CD14-positive monocyte (primary cell): ENCODE data around the gene SLX4. TPM values are rescaled to one million over a fixed set of nuclear protein-coding genes. Genes with fewer than 3 reads are reported as not detected.

Experiments used
- DNase-seq, 3 donors: peaks; one replicate each; pipeline ENCODE4 v3.0.0-alpha.2; 2011 to 2022
- H2AFZ ChIP-seq: 2 replicates; pipeline ENCODE4 v1.6.0; 2012; ENCODE audit warnings: mild to moderate bottlenecking, low read depth, low read length, inconsistent platforms; ENCODE audit not compliant: insufficient read depth, poor library complexity, severe bottlenecking
- H3K27ac ChIP-seq, 2 donors: 1 replicate in 1 of 2; 2 replicates in 1 of 2; pipeline ENCODE4 v1.5.1; 2012 to 2013; ENCODE audit warnings: low read length in 2 of 2, control low read depth in 1 of 2, inconsistent platforms in 1 of 2, low read depth in 1 of 2, mild to moderate bottlenecking in 1 of 2
- H3K27me3 ChIP-seq, 2 donors: one replicate each; pipeline versions ENCODE4 v1.6.0 to v1.6.1; 2011 to 2013; ENCODE audit warnings: low read length in 2 of 2; ENCODE audit not compliant: control insufficient read depth in 2 of 2, insufficient read depth in 2 of 2
- H3K36me3 ChIP-seq, 2 donors: replicated peaks in 1 of 2; 1 replicate in 1 of 2; 2 replicates in 1 of 2; pipeline versions ENCODE4 v1.5.1 to v1.6.1; 2012 to 2013; ENCODE audit warnings: low read length in 2 of 2, control low read depth in 1 of 2, inconsistent platforms in 1 of 2, mild to moderate bottlenecking in 1 of 2; ENCODE audit not compliant: insufficient read depth in 2 of 2, control insufficient read depth in 1 of 2
- H3K4me1 ChIP-seq, 2 donors: 1 replicate in 1 of 2; 2 replicates in 1 of 2; pipeline versions ENCODE4 v1.5.1 to v1.6.1; 2012 to 2013; ENCODE audit warnings: low read length in 2 of 2, control low read depth in 1 of 2, inconsistent platforms in 1 of 2, mild to moderate bottlenecking in 1 of 2, moderate library complexity in 1 of 2; ENCODE audit not compliant: insufficient read depth in 2 of 2, control insufficient read depth in 1 of 2
- H3K4me2 ChIP-seq: replicated peaks from 2 replicates; pipeline ENCODE3; 2012; ENCODE audit warnings: low read length, moderate library complexity, mild to moderate bottlenecking; ENCODE audit not compliant: poor library complexity, severe bottlenecking; ENCODE audit errors: extremely low read depth
- H3K4me3 ChIP-seq, 3 experiments: fragments of 200-600 bp in 1 of 3; sonication (generic) in 1 of 3; replicated peaks in 1 of 3; 1 replicate in 2 of 3; 2 replicates in 1 of 3; pipeline ENCODE4 v1.5.1; 2011 to 2013; ENCODE audit warnings: low read length in 3 of 3, mild to moderate bottlenecking in 3 of 3, control low read depth in 2 of 3, low read depth in 2 of 3, inconsistent platforms in 1 of 3, moderate library complexity in 1 of 3
- H3K79me2 ChIP-seq: 2 replicates; pipeline ENCODE4 v1.6.0; 2012; ENCODE audit warnings: mild to moderate bottlenecking, control low read depth, inconsistent platforms, low read length, moderate library complexity; ENCODE audit not compliant: insufficient read depth
- H3K9ac ChIP-seq: 2 replicates; pipeline ENCODE4 v1.6.0; 2017; ENCODE audit warnings: low read length, mild to moderate bottlenecking; ENCODE audit not compliant: insufficient read depth, poor library complexity, severe bottlenecking
- H3K9me3 ChIP-seq, 2 donors: replicated peaks in 1 of 2; 1 replicate in 1 of 2; 2 replicates in 1 of 2; pipeline versions ENCODE4 v1.5.1 to v1.6.1; 2012 to 2013; ENCODE audit warnings: low read length in 2 of 2, control low read depth in 1 of 2; ENCODE audit not compliant: control insufficient read depth in 1 of 2, insufficient read depth in 1 of 2
- H4K20me1 ChIP-seq: 2 replicates; pipeline ENCODE4 v1.6.0; 2012; ENCODE audit warnings: mild to moderate bottlenecking, low read length, control low read depth, moderate library complexity; ENCODE audit not compliant: insufficient read depth
- H3K27ac Mint-ChIP-seq, 7 donors: one replicate each; pipeline ENCODE4 v1.8.0; 2020; ENCODE audit warnings: mild to moderate bottlenecking in 7 of 7, mixed read lengths in 7 of 7, moderate library complexity in 6 of 7, inconsistent platforms in 2 of 7
- H3K27me3 Mint-ChIP-seq, 3 donors: one replicate each; pipeline ENCODE4 v1.8.0; 2021 to 2022; ENCODE audit warnings: low read depth in 3 of 3, mild to moderate bottlenecking in 3 of 3, mixed read lengths in 3 of 3, moderate library complexity in 3 of 3, inconsistent platforms in 1 of 3
- H3K36me3 Mint-ChIP-seq, 2 donors: one replicate each; pipeline ENCODE4 v1.8.0; 2020; ENCODE audit warnings: mixed read lengths in 2 of 2, inconsistent platforms in 1 of 2, mild to moderate bottlenecking in 1 of 2
- H3K4me1 Mint-ChIP-seq: one replicate; pipeline ENCODE4 v1.8.0; 2020; ENCODE audit warnings: mild to moderate bottlenecking, mixed read lengths
- H3K4me3 Mint-ChIP-seq, 2 donors: one replicate each; pipeline ENCODE4 v1.8.0; 2020; ENCODE audit warnings: mild to moderate bottlenecking in 2 of 2, mixed read lengths in 2 of 2, moderate library complexity in 1 of 2
- H3K9me3 Mint-ChIP-seq, 7 donors: one replicate each; pipeline ENCODE4 v1.8.0; 2020 to 2022; ENCODE audit warnings: mixed read lengths in 7 of 7, mild to moderate bottlenecking in 6 of 7, moderate library complexity in 6 of 7, inconsistent platforms in 2 of 7
- WGBS: methylation state at CpG from one replicate; pipeline ENCODE4 v1.1.5; 2013; ENCODE audit warnings: missing lambda C conversion rate; ENCODE audit not compliant: insufficient coverage; 5-methylcytosine and 5-hydroxymethylcytosine counted together
- intact Hi-C, 2 donors: fragments of 100-400 bp; cut with micrococcal nuclease; formaldehyde crosslinking; loops; one replicate each; pipeline versions ENCODE4 v1.15.0 to v1.15.1; 2023
- polyA plus RNA-seq, 3 donors: library from polyadenylated mRNA; depleted of rRNA in 1 of 3; unstranded in 2 of 3; stranded (reverse) in 1 of 3; fragments of 300-500 nt in 2 of 3; fragments of >200 nt in 1 of 3; fragmentation: Illumina TruSeq in 2 of 3; gene quantifications; 1 replicate in 2 of 3; 2 replicates in 1 of 3; pipeline ENCODE4 v1.2.3, GENCODE V29; 2012 to 2021
- TF ChIP-seq, protein P1 (sequence below): fragments of 200-600 bp; IDR thresholded peaks from one replicate; pipeline ENCODE4 v1.8.0; 2022; ENCODE audit warnings: antibody characterized with exemption, mild to moderate bottlenecking

SLX4 gene
- polyA plus RNA-seq, 3 donors, result 0.12 to 2.4 (median 0.71) TPM

GRCh38 chr16:3651461-3652372 is 40.3 kb upstream of the SLX4 start:
- H3K4me1 Mint-ChIP-seq, result peaks cover 1% of the 10 kb centered on the region
- H3K27ac ChIP-seq, result no peak overlapping the region
- H3K36me3 ChIP-seq, result peaks cover 33 to 48% of the 10 kb centered on the region in 2 donors
- H3K27ac Mint-ChIP-seq, result peak overlapping the region in 2 of 7 donors; percentile 20 to 59
- H3K4me3 Mint-ChIP-seq, result no peak overlapping the region
- intact Hi-C loops, result no loop called here
- H3K9me3 Mint-ChIP-seq, result no peaks in the 10 kb centered on the region
- H3K9ac ChIP-seq, result no peak overlapping the region
- DNase-seq, result no peak
- no peak overlapping the region for H3K4me2 ChIP-seq
- no peaks in the 10 kb centered on the region for H3K27me3 ChIP-seq
- no peaks in the 10 kb centered on the region for H3K9me3 ChIP-seq
- no peaks in the 10 kb centered on the region for H3K27me3 Mint-ChIP-seq
- TF ChIP-seq, protein P1, sequence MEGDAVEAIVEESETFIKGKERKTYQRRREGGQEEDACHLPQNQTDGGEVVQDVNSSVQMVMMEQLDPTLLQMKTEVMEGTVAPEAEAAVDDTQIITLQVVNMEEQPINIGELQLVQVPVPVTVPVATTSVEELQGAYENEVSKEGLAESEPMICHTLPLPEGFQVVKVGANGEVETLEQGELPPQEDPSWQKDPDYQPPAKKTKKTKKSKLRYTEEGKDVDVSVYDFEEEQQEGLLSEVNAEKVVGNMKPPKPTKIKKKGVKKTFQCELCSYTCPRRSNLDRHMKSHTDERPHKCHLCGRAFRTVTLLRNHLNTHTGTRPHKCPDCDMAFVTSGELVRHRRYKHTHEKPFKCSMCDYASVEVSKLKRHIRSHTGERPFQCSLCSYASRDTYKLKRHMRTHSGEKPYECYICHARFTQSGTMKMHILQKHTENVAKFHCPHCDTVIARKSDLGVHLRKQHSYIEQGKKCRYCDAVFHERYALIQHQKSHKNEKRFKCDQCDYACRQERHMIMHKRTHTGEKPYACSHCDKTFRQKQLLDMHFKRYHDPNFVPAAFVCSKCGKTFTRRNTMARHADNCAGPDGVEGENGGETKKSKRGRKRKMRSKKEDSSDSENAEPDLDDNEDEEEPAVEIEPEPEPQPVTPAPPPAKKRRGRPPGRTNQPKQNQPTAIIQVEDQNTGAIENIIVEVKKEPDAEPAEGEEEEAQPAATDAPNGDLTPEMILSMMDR, result no peak
- H2AFZ ChIP-seq, result no peak overlapping the region
- no peaks in the 10 kb centered on the region for H4K20me1 ChIP-seq
- no peaks in the 10 kb centered on the region for H3K79me2 ChIP-seq
- 79% methylated on average over 18 of the region's 18 CpGs for WGBS
- peaks cover 48 to 70% of the 10 kb centered on the region in 2 donors for H3K36me3 Mint-ChIP-seq
- H3K4me3 ChIP-seq, result no peak overlapping the region
- H3K4me1 ChIP-seq, result no peaks in the 10 kb centered on the region

- Histone ChIP-seq H2AFZ (no peak overlapping the region), H3K27ac (no peak overlapping the region), H3K36me3 (peaks cover 24 to 39% of the 10 kb centered on the region in 2 donors), H3K4me3 (no peak overlapping the region), H4K20me1 (no peaks in the 10 kb centered on the region), H3K27me3 (no peaks in the 10 kb centered on the region), H3K4me1 (no peaks in the 10 kb centered on the region), H3K9ac (no peak overlapping the region), H3K79me2 (no peaks in the 10 kb centered on the region), H3K9me3 (no peaks in the 10 kb centered on the region), H3K4me2 (no peak overlapping the region)
- Mint-ChIP-seq H3K4me1 (peaks cover 1% of the 10 kb centered on the region), H3K9me3 (no peaks in the 10 kb centered on the region), H3K4me3 (no peak overlapping the region), H3K27me3 (no peaks in the 10 kb centered on the region), H3K36me3 (peaks cover 43 to 70% of the 10 kb centered on the region in 2 donors), H3K27ac (no peak overlapping the region)
- no peak for DNase-seq
- intact Hi-C loops, result no loop called here
- WGBS, result 94% methylated on average over 13 of the region's 13 CpGs
- TF ChIP-seq, protein P1, result no peak
Measured at GRCh38 chr16:3650631-3651265, 39.3 kb upstream of the SLX4 start.
